Keratinocyte (primary cell): Measurements from ENCODE around the gene HEMK1.

Source experiments
- CTCF ChIP-seq, 3 experiments: IDR thresholded peaks in 1 of 3; conservative IDR thresholded peaks in 1 of 3; optimal IDR thresholded peaks in 1 of 3; 2 replicates in 2 of 3; 3 replicates in 1 of 3; pipeline versions ENCODE3 to v1.5.1; 2011; ENCODE audit warnings: low read length in 3 of 3, mild to moderate bottlenecking in 3 of 3, moderate library complexity in 2 of 3, control low read depth in 1 of 3, inconsistent platforms in 1 of 3; ENCODE audit not compliant: insufficient read depth in 2 of 3; ENCODE audit errors: extremely low read depth in 1 of 3
- EZH2 ChIP-seq: IDR thresholded peaks from one replicate; pipeline ENCODE4 v1.6.1; 2012; ENCODE audit warnings: inconsistent platforms, mild to moderate bottlenecking, low read length, moderate library complexity

- TF ChIP-seq EZH2 (no peak), CTCF (optimal IDR thresholded peaks at IDR 0.05 in 1 of 3, IDR thresholded peaks at IDR 0.05 in 1 of 3, conservative IDR thresholded peaks at IDR 0.05 in 1 of 3; ENCODE audit: extremely low read depth in 1 of 3, insufficient read depth in 2 of 3, low read length in 3 of 3) (no peak)
Measured at GRCh38 chr3:50620420-50620819, 51.1 kb downstream of the HEMK1 start.
